HG02763 (cell line): ENCODE data around the gene TMEM145.

Source experiments
- ATAC-seq: cut with Tn5 transposase; IDR thresholded peaks from one replicate; pipeline ENCODE4 v1.9.1; 2021; ENCODE audit warnings: mild to moderate bottlenecking, moderate library complexity; ENCODE audit not compliant: unreplicated experiment

The TMEM145 gene

GRCh38 chr19:42357290-42357689 lies 44.2 kb downstream of the TMEM145 start:
- ATAC-seq: no peak

GRCh38 chr19:42360787-42361544 lies 47.9 kb downstream of the TMEM145 start:
- ATAC-seq: no peak

GRCh38 chr19:42361545-42361910 lies 48.4 kb downstream of the TMEM145 start:
- no peak for ATAC-seq

- ATAC-seq: no peak
Measured at GRCh38 chr19:42362342-42362741, 49.2 kb downstream of the TMEM145 start.

GRCh38 chr19:42362891-42363440 lies 49.9 kb downstream of the TMEM145 start:
- ATAC-seq: no peak

- no peak for ATAC-seq
Measured at GRCh38 chr19:42363614-42364346, 50.7 kb downstream of the TMEM145 start.

GRCh38 chr19:42366673-42367072 lies 53.6 kb downstream of the TMEM145 start:
- no peak for ATAC-seq

- no peak for ATAC-seq
Measured at GRCh38 chr19:42367929-42368328, 54.8 kb downstream of the TMEM145 start.

GRCh38 chr19:42368360-42368759 lies 55.3 kb downstream of the TMEM145 start:
- no peak for ATAC-seq

- no peak for ATAC-seq
Measured at GRCh38 chr19:42368765-42369164, 55.7 kb downstream of the TMEM145 start.

- ATAC-seq: no peak
Measured at GRCh38 chr19:42369433-42370067, 56.4 kb downstream of the TMEM145 start.

- no peak for ATAC-seq
Measured at GRCh38 chr19:42370068-42370520, 57.0 kb downstream of the TMEM145 start.

- ATAC-seq: no peak
Measured at GRCh38 chr19:42370626-42371175, 57.6 kb downstream of the TMEM145 start.
